ENCODE measurements around the gene SGCD.

SGCD gene

GRCh38 chr5:156706631-156707030 lies 379.7 kb downstream of the SGCD start:
- no peak overlapping the region for H3K27ac ChIP-seq
- POLR2A ChIA-PET (ENCODE audit: low non-redundant PET), result interaction anchor here (0.5 kb wide), 1 partner anchor 974 kb away, joined by 3 read pairs; no protein-coding TSS in a partner anchor
- no peak for DNase-seq (ENCODE audit: low spot score)
- CTCF ChIA-PET, result no interaction called here
- TF ChIP-seq, protein P1, sequence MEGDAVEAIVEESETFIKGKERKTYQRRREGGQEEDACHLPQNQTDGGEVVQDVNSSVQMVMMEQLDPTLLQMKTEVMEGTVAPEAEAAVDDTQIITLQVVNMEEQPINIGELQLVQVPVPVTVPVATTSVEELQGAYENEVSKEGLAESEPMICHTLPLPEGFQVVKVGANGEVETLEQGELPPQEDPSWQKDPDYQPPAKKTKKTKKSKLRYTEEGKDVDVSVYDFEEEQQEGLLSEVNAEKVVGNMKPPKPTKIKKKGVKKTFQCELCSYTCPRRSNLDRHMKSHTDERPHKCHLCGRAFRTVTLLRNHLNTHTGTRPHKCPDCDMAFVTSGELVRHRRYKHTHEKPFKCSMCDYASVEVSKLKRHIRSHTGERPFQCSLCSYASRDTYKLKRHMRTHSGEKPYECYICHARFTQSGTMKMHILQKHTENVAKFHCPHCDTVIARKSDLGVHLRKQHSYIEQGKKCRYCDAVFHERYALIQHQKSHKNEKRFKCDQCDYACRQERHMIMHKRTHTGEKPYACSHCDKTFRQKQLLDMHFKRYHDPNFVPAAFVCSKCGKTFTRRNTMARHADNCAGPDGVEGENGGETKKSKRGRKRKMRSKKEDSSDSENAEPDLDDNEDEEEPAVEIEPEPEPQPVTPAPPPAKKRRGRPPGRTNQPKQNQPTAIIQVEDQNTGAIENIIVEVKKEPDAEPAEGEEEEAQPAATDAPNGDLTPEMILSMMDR (conservative IDR thresholded peaks at IDR 0.05; ENCODE audit: low read depth), result no peak

GRCh38 chr5:156707750-156708149 lies 380.8 kb downstream of the SGCD start:
- ChIA-PET POLR2A (ENCODE audit: low non-redundant PET) (no interaction called here), CTCF (no interaction called here)

DNA sequence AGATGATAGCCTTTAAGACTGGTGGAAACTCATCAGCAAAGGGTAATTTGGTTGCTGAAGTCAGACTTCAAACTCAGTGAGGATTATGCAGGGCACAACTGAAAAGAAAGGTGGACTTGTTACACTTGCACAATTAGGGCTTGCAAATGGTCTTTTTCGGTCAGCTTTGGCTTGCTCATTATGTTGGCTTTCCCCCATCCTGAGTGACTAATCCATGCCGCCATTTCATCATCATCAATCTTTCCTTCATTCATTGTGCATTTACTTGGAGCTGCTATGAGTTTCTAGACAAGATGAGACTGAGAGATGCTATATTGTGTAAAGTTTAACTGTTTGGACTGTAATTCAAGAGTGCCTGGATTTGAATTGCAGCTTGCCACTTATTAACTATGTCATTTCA lies 388.3 kb downstream of the SGCD start:
- POLR2A ChIA-PET (ENCODE audit: low non-redundant PET), result no interaction called here
- TF ChIP-seq, protein P1 (conservative IDR thresholded peaks at IDR 0.05; ENCODE audit: low read depth), result no peak
- CTCF ChIA-PET, result no interaction called here
- no peak overlapping the region for H3K27ac ChIP-seq
- DNase-seq (ENCODE audit: low spot score), result no peak

More at GRCh38 chr5:156707750-156708149, 380.8 kb downstream of the SGCD start:
- H3K27ac ChIP-seq, result no peak overlapping the region
- DNase-seq (ENCODE audit: low spot score), result no peak
- TF ChIP-seq, protein P1 (conservative IDR thresholded peaks at IDR 0.05; ENCODE audit: low read depth), result no peak

- no peak overlapping the region for H3K27ac ChIP-seq
- no peak for DNase-seq (ENCODE audit: low spot score)
- POLR2A ChIA-PET (ENCODE audit: low non-redundant PET), result no interaction called here
- CTCF ChIA-PET, result interaction anchor here (0.6 kb wide), 1 partner anchor 248 kb away, joined by 3 read pairs; no protein-coding TSS in a partner anchor
- TF ChIP-seq, protein P1 (conservative IDR thresholded peaks at IDR 0.05; ENCODE audit: low read depth), result no peak
Measured at GRCh38 chr5:156716591-156717380, 389.8 kb downstream of the SGCD start.

- DNase-seq (ENCODE audit: low spot score), result no peak
- CTCF ChIA-PET, result interaction anchor here (0.6 kb wide), 1 partner anchor 413 kb away, joined by 6 read pairs; no protein-coding TSS in a partner anchor
- POLR2A ChIA-PET (ENCODE audit: low non-redundant PET), result no interaction called here
- TF ChIP-seq, protein P1 (conservative IDR thresholded peaks at IDR 0.05; ENCODE audit: low read depth), result no peak
- no peak overlapping the region for H3K27ac ChIP-seq
Measured at GRCh38 chr5:156718985-156719384, 392.0 kb downstream of the SGCD start.

DNA sequence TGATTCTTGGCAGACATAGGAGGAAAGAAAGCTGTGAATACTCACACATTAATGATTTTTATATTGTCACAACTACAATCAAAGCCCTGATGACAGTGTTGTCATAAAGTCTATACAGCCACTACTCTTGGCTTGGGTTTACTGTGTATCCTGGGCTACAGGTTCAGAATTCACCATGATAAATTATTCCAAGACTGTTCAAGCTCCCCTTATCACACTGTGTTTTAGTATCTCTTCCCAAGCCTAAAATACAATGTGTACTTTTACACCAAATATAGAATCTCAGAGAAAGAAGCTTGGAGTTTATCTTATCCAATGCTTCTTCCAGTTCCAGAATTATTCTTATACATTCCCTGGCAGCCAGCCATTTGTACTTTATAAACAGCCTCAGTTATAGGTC lies 395.4 kb downstream of the SGCD start:
- ChIA-PET CTCF (no interaction called here), POLR2A (ENCODE audit: low non-redundant PET) (no interaction called here)
- TF ChIP-seq, protein P1 (conservative IDR thresholded peaks at IDR 0.05; ENCODE audit: low read depth), result no peak
- DNase-seq (ENCODE audit: low spot score), result no peak
- no peak overlapping the region for H3K27ac ChIP-seq

Measured in RWPE1 (cell line).